IMR-90 (cell line): ENCODE data around the gene CABP2. TPM values are rescaled to one million over a fixed set of nuclear protein-coding genes. Genes with fewer than 3 reads are reported as not detected.

Experiments used
- ATAC-seq: fragments of 200-7000 bp; cut with Tn5 transposase; 2 replicates; pipeline ENCODE4 v1.9.1; 2020; ENCODE audit warnings: low read depth, mild to moderate bottlenecking, moderate library complexity
- BruUV-seq: library from RNA; stranded (reverse); fragments of 400-500 nt; replicated peaks from 2 replicates; lab custom pipeline; 2021; lab: Mats Ljungman, UMichigan
- CTCF ChIA-PET: fragments of 300-600 bp; formaldehyde crosslinking; extraction: SDS; loops from one replicate; lab custom pipeline; 2021; ENCODE audit warnings: antibody characterized with exemption; lab: Yijun Ruan, JAX
- POLR2A ChIA-PET: fragments of 300-600 bp; sonication (Branson Sonifier 250); formaldehyde crosslinking; loops from one replicate; lab custom pipeline; 2022; ENCODE audit warnings: antibody characterized with exemption; ENCODE audit not compliant: unreplicated experiment; lab: Charles Lee
- DNase-seq: peaks from one replicate; pipeline ENCODE4 v3.0.0; 2013
- H2AFZ ChIP-seq: replicated peaks from 2 replicates; pipeline ENCODE3; 2013; ENCODE audit warnings: low read length, mild to moderate bottlenecking; ENCODE audit not compliant: poor library complexity
- H2AK5ac ChIP-seq: 2 replicates; pipeline ENCODE4 v1.6.1; 2013; ENCODE audit warnings: low read depth, low read length, inconsistent platforms
- H2AK9ac ChIP-seq: replicated peaks from 2 replicates; pipeline ENCODE3; 2013; ENCODE audit warnings: mild to moderate bottlenecking, low read depth, low read length, moderate library complexity; ENCODE audit not compliant: poor library complexity
- H2BK120ac ChIP-seq: 2 replicates; pipeline ENCODE4 v1.6.1; 2013; ENCODE audit warnings: low read depth, low read length, inconsistent platforms
- H2BK15ac ChIP-seq: 3 replicates; pipeline ENCODE4 v1.6.1; 2013; ENCODE audit warnings: low read depth, low read length, inconsistent platforms
- H2BK20ac ChIP-seq: 2 replicates; pipeline ENCODE4 v1.6.1; 2013; ENCODE audit warnings: low read depth, mild to moderate bottlenecking, inconsistent platforms, low read length, moderate library complexity
- H2BK5ac ChIP-seq: 2 replicates; pipeline ENCODE4 v1.6.1; 2013; ENCODE audit warnings: mild to moderate bottlenecking, low read depth, low read length, inconsistent platforms; ENCODE audit not compliant: poor library complexity, severe bottlenecking
- H3K14ac ChIP-seq: replicated peaks from 2 replicates; pipeline ENCODE4 v1.6.1; 2013; ENCODE audit warnings: low read depth, low read length, inconsistent platforms
- H3K18ac ChIP-seq: 2 replicates; pipeline ENCODE4 v1.6.1; 2013; ENCODE audit warnings: low read depth, low read length, control low read depth
- H3K23ac ChIP-seq: 2 replicates; pipeline ENCODE4 v1.6.1; 2013; ENCODE audit warnings: low read depth, low read length, inconsistent platforms
- H3K27ac ChIP-seq: 2 replicates; pipeline ENCODE4 v1.5.1; 2013; ENCODE audit warnings: mild to moderate bottlenecking, control low read depth, low read length; ENCODE audit not compliant: insufficient read depth
- H3K27me3 ChIP-seq: 2 replicates; pipeline ENCODE4 v1.6.1; 2013; ENCODE audit warnings: low read length; ENCODE audit not compliant: control insufficient read depth, insufficient read depth
- H3K36me3 ChIP-seq: 2 replicates; pipeline ENCODE4 v1.6.1; 2013; ENCODE audit warnings: low read length, mixed read lengths; ENCODE audit not compliant: control insufficient read depth, insufficient read depth
- H3K4ac ChIP-seq: 2 replicates; pipeline ENCODE4 v1.6.1; 2013; ENCODE audit warnings: low read depth, low read length, inconsistent platforms
- H3K4me1 ChIP-seq: 2 replicates; pipeline ENCODE4 v1.6.1; 2013; ENCODE audit warnings: low read length, mixed read lengths; ENCODE audit not compliant: control insufficient read depth, insufficient read depth
- H3K4me2 ChIP-seq: 2 replicates; pipeline ENCODE4 v1.6.1; 2013; ENCODE audit warnings: low read depth, mild to moderate bottlenecking, control low read depth, low read length, moderate library complexity
- H3K4me3 ChIP-seq: 2 replicates; pipeline ENCODE4 v1.5.1; 2013; ENCODE audit warnings: low read depth, mild to moderate bottlenecking, control low read depth, low read length, moderate library complexity; ENCODE audit not compliant: insufficient read depth
- H3K56ac ChIP-seq: 2 replicates; pipeline ENCODE4 v1.6.1; 2013; ENCODE audit warnings: low read length, inconsistent platforms; ENCODE audit not compliant: insufficient read depth; ENCODE audit errors: extremely low read depth
- H3K79me1 ChIP-seq, 2 experiments: 2 replicates each; pipeline ENCODE4 v1.6.1; 2013; ENCODE audit warnings: low read length in 2 of 2, inconsistent platforms in 1 of 2, low read depth in 1 of 2
- H3K9ac ChIP-seq: 2 replicates; pipeline ENCODE4 v1.6.1; 2013; ENCODE audit warnings: low read depth, low read length, control low read depth
- H3K9me1 ChIP-seq: 2 replicates; pipeline ENCODE4 v1.6.1; 2013; ENCODE audit warnings: low read length, inconsistent platforms; ENCODE audit not compliant: insufficient read depth
- H3K9me3 ChIP-seq: 2 replicates; pipeline ENCODE4 v1.6.1; 2013; ENCODE audit warnings: low read length; ENCODE audit not compliant: control insufficient read depth, insufficient read depth
- H4K20me1 ChIP-seq: 2 replicates; pipeline ENCODE4 v1.6.1; 2013; ENCODE audit warnings: low read length, inconsistent platforms; ENCODE audit not compliant: insufficient read depth
- H4K5ac ChIP-seq: 2 replicates; pipeline ENCODE4 v1.6.1; 2013; ENCODE audit warnings: mild to moderate bottlenecking, low read depth, low read length, control low read depth
- H4K8ac ChIP-seq, 2 experiments: 2 replicates each; pipeline ENCODE4 v1.6.1; 2013; ENCODE audit warnings: low read depth in 2 of 2, low read length in 2 of 2, control low read depth in 1 of 2, inconsistent platforms in 1 of 2
- H4K91ac ChIP-seq: 2 replicates; pipeline ENCODE4 v1.6.1; 2013; ENCODE audit warnings: low read depth, low read length, inconsistent platforms; ENCODE audit not compliant: insufficient read depth
- BHLHE40 ChIP-seq: fragments of 150-350 bp; IDR thresholded peaks from 2 replicates; pipeline ENCODE4 v1.6.1; 2016; ENCODE audit warnings: mild to moderate bottlenecking, low read depth, low read length
- CEBPB ChIP-seq: IDR thresholded peaks from 2 replicates; pipeline ENCODE4 v1.6.1; 2012; ENCODE audit warnings: low read depth, low read length, improper control_type of control experiment
- CHD1 ChIP-seq: IDR thresholded peaks from 2 replicates; pipeline ENCODE4 v1.6.1; 2012; ENCODE audit warnings: low read depth, low read length, improper control_type of control experiment
- CTCF ChIP-seq: conservative IDR thresholded peaks from 2 replicates; pipeline ENCODE4 v1.5.1; 2012; ENCODE audit warnings: mild to moderate bottlenecking, low read depth, low read length, improper control_type of control experiment
- ELK1 ChIP-seq: fragments of 150-350 bp; IDR thresholded peaks from 2 replicates; pipeline ENCODE4 v1.6.1; 2016; ENCODE audit warnings: low read depth, mild to moderate bottlenecking, low read length, moderate library complexity, borderline replicate concordance
- FOS ChIP-seq: fragments of 150-350 bp; IDR thresholded peaks from 2 replicates; pipeline ENCODE4 v1.6.1; 2016; ENCODE audit warnings: low read depth, low read length
- MAFK ChIP-seq: IDR thresholded peaks from 2 replicates; pipeline ENCODE4 v1.6.1; 2012; ENCODE audit warnings: low read depth, low read length, improper control_type of control experiment
- MAZ ChIP-seq: IDR thresholded peaks from 2 replicates; pipeline ENCODE4 v1.6.1; 2012; ENCODE audit warnings: low read depth, mild to moderate bottlenecking, low read length, improper control_type of control experiment, moderate library complexity, borderline replicate concordance
- MXI1 ChIP-seq: IDR thresholded peaks from 2 replicates; pipeline ENCODE4 v1.6.1; 2012; ENCODE audit warnings: low read depth, mild to moderate bottlenecking, low read length, moderate library complexity, borderline replicate concordance
- NFE2L2 ChIP-seq: fragments of 150-350 bp; IDR thresholded peaks from 2 replicates; pipeline ENCODE4 v1.6.1; 2016; ENCODE audit warnings: low read depth, mild to moderate bottlenecking, low read length
- POLR2A ChIP-seq: IDR thresholded peaks from 2 replicates; pipeline ENCODE4 v1.6.1; 2012; ENCODE audit warnings: mild to moderate bottlenecking, low read depth, low read length
- RAD21 ChIP-seq: IDR thresholded peaks from 2 replicates; pipeline ENCODE4 v1.6.1; 2012; ENCODE audit warnings: low read length, improper control_type of control experiment
- RCOR1 ChIP-seq: IDR thresholded peaks from 2 replicates; pipeline ENCODE4 v1.6.1; 2012; ENCODE audit warnings: mild to moderate bottlenecking, low read length, improper control_type of control experiment; ENCODE audit not compliant: insufficient replicate concordance
- RFX5 ChIP-seq: IDR thresholded peaks from 2 replicates; pipeline ENCODE4 v1.8.0; 2012; ENCODE audit warnings: low read depth, mild to moderate bottlenecking, low read length, moderate library complexity
- SMC3 ChIP-seq: fragments of 150-350 bp; IDR thresholded peaks from 2 replicates; pipeline ENCODE4 v1.6.1; 2016; ENCODE audit warnings: low read depth, mild to moderate bottlenecking, antibody characterized with exemption, low read length, moderate library complexity
- USF2 ChIP-seq: fragments of 150-350 bp; IDR thresholded peaks from 2 replicates; pipeline ENCODE4 v1.6.1; 2017; ENCODE audit warnings: mild to moderate bottlenecking, antibody characterized with exemption, low read length, low read depth
- WGBS, 2 experiments: methylation state at CpG; one replicate each; pipeline versions ENCODE4 v1.1.5 to v1.1.7; 2013; ENCODE audit warnings: missing lambda C conversion rate in 2 of 2; ENCODE audit not compliant: insufficient read length in 1 of 2; ENCODE audit errors: extremely low coverage in 2 of 2; 5-methylcytosine and 5-hydroxymethylcytosine counted together
- dilution Hi-C: fragments of 300-500 bp; cut with HindIII; formaldehyde crosslinking; loops from one replicate; pipeline ENCODE4 v1.14.3; 2018; ENCODE audit warnings: low sequenced_read_pairs; ENCODE audit not compliant: unreplicated experiment
- in situ Hi-C: fragments of 300-500 bp; cut with MboI; formaldehyde crosslinking; loops from 3 replicates; pipeline ENCODE4 v1.14.3; 2019; ENCODE audit warnings: low sequenced_read_pairs, inconsistent platforms, mixed read lengths
- intact Hi-C: fragments of 100-400 bp; cut with micrococcal nuclease; formaldehyde crosslinking; loops from 2 replicates; pipeline ENCODE4 v1.10.0; 2022
- polyA plus RNA-seq, 3 experiments: library from polyadenylated mRNA; depleted of rRNA; stranded (reverse); fragments of >200 nt; gene quantifications; 2 replicates each; pipeline ENCODE4 v1.2.3, GENCODE V29; 2012; ENCODE audit warnings: low replicate concordance in 1 of 3
- total RNA-seq: library from RNA; depleted of rRNA; stranded (reverse); fragments of >200 nt; gene quantifications from 2 replicates; pipeline ENCODE4 v1.2.3, GENCODE V29; 2012

CABP2 gene
- total and polyA plus RNA-seq, 2 of the 4 experiments (the other 2 are of a cell fraction) = not detected

- TF ChIP-seq RAD21 (no peak), POLR2A (no peak), MXI1 (no peak), CHD1 (no peak), NFE2L2 (no peak), RFX5 (no peak), USF2 (no peak), MAZ (no peak), ELK1 (no peak), CTCF (no peak), FOS (no peak), CEBPB (no peak), MAFK (no peak), RCOR1 (no peak), SMC3 (no peak), BHLHE40 (no peak)
- Histone ChIP-seq H4K8ac (no peak overlapping the region), H3K27ac (no peak overlapping the region), H3K9ac (no peak overlapping the region), H3K79me1 (no peaks in the 10 kb centered on the region), H3K56ac (no peak overlapping the region), H3K4ac (no peak overlapping the region), H2BK120ac (no peak overlapping the region), H4K20me1 (no peaks in the 10 kb centered on the region), H4K91ac (no peak overlapping the region), H3K9me3 (no peaks in the 10 kb centered on the region), H3K18ac (no peak overlapping the region), H3K4me3 (no peak overlapping the region), H3K36me3 (no peaks in the 10 kb centered on the region), H3K14ac (no peak overlapping the region), H2AFZ (no peak overlapping the region), H2AK9ac (no peak overlapping the region), H3K4me1 (no peaks in the 10 kb centered on the region), H3K23ac (no peak overlapping the region), H3K4me2 (no peak overlapping the region), H2BK15ac (no peak overlapping the region), H2AK5ac (no peak overlapping the region), H4K5ac (no peak overlapping the region), H2BK20ac (no peak overlapping the region), H3K9me1 (no peaks in the 10 kb centered on the region; the same call in 1 of the 2 replicates), H2BK5ac (no peak overlapping the region), H3K27me3 (peaks cover 26% of the 10 kb centered on the region)
- CTCF ChIA-PET = no interaction called here
- dilution Hi-C loops = no loop called here
- ATAC-seq (no peak), DNase-seq (no peak)
- no CpG with 5 or more reads among the region's 7 CpGs for WGBS, 2 experiments
- POLR2A ChIA-PET = interaction anchor here (0.6 kb wide), 1 partner anchor 107 kb away, joined by 6 read pairs; no protein-coding TSS in a partner anchor
- intact Hi-C loops = no loop called here
- in situ Hi-C loops = no loop called here
- BruUV-seq = no TSS peak
These were observed 9.1 kb downstream of the CABP2 start for GRCh38 chr11:67514116-67514515.
